H9 (cell line): ENCODE measurements around the gene LRRK1. TPM values are rescaled to one million over a fixed set of nuclear protein-coding genes. Genes with fewer than 3 reads are reported as not detected.

ENCODE experiments used
- DNase-seq: peaks from one replicate; pipeline ENCODE4 v3.0.0-alpha.2; 2017
- H2AFZ ChIP-seq: one replicate; pipeline ENCODE4 v1.6.1; 2013; ENCODE audit warnings: mild to moderate bottlenecking, low read length, control low read depth, moderate library complexity
- H2AK5ac ChIP-seq: 2 replicates; pipeline ENCODE4 v1.6.1; 2013; ENCODE audit warnings: low read length, control low read depth, mixed read lengths; ENCODE audit not compliant: insufficient read length
- H2BK120ac ChIP-seq: one replicate; pipeline ENCODE4 v1.6.1; 2013; ENCODE audit warnings: low read depth, mild to moderate bottlenecking, low read length, control low read depth, inconsistent platforms; ENCODE audit not compliant: poor library complexity, severe bottlenecking
- H2BK12ac ChIP-seq: 2 replicates; pipeline ENCODE4 v1.6.1; 2013; ENCODE audit warnings: low read length, control low read depth, mixed read lengths, low read depth; ENCODE audit not compliant: insufficient read length
- H2BK15ac ChIP-seq: 2 replicates; pipeline ENCODE4 v1.6.1; 2013; ENCODE audit warnings: low read depth, low read length, control low read depth
- H2BK20ac ChIP-seq: one replicate; pipeline ENCODE4 v1.6.1; 2013; ENCODE audit warnings: low read depth, mild to moderate bottlenecking, low read length, control low read depth, inconsistent platforms; ENCODE audit not compliant: poor library complexity, severe bottlenecking
- H2BK5ac ChIP-seq: 2 replicates; pipeline ENCODE4 v1.6.1; 2013; ENCODE audit warnings: low read length, control low read depth, mixed read lengths; ENCODE audit not compliant: insufficient read length
- H3K14ac ChIP-seq: 2 replicates; pipeline ENCODE4 v1.6.1; 2013; ENCODE audit warnings: low read length, control low read depth; ENCODE audit not compliant: insufficient read depth
- H3K18ac ChIP-seq: 2 replicates; pipeline ENCODE4 v1.6.1; 2013; ENCODE audit warnings: low read depth, mild to moderate bottlenecking, mixed read lengths, low read length, control low read depth; ENCODE audit not compliant: insufficient read length
- H3K23ac ChIP-seq: 2 replicates; pipeline ENCODE4 v1.6.1; 2013; ENCODE audit warnings: low read length, control low read depth, mixed read lengths, low read depth; ENCODE audit not compliant: insufficient read length
- H3K23me2 ChIP-seq: 2 replicates; pipeline ENCODE4 v1.6.1; 2013; ENCODE audit warnings: low read depth, mild to moderate bottlenecking, mixed read lengths, low read length, control low read depth; ENCODE audit not compliant: insufficient read length, poor library complexity, severe bottlenecking
- H3K27ac ChIP-seq: 2 replicates; pipeline ENCODE4 v1.5.1; 2013; ENCODE audit warnings: low read length, control low read depth, mixed read lengths, low read depth; ENCODE audit not compliant: insufficient read length
- H3K27me3 ChIP-seq: 2 replicates; pipeline ENCODE4 v1.6.1; 2013; ENCODE audit warnings: low read length, control low read depth, inconsistent platforms; ENCODE audit not compliant: insufficient read depth
- H3K4ac ChIP-seq: 2 replicates; pipeline ENCODE4 v1.6.1; 2013; ENCODE audit warnings: low read depth, mild to moderate bottlenecking, control low read depth, inconsistent platforms, low read length, moderate library complexity
- H3K4me1 ChIP-seq: 2 replicates; pipeline ENCODE4 v1.6.1; 2013; ENCODE audit warnings: low read length, control low read depth, inconsistent platforms; ENCODE audit not compliant: insufficient read depth
- H3K4me2 ChIP-seq: 2 replicates; pipeline ENCODE4 v1.6.1; 2013; ENCODE audit warnings: low read length, control low read depth, mixed read lengths; ENCODE audit not compliant: insufficient read length, insufficient read depth
- H3K56ac ChIP-seq: 2 replicates; pipeline ENCODE4 v1.6.1; 2013; ENCODE audit warnings: low read depth, mild to moderate bottlenecking, mixed read lengths, low read length, control low read depth; ENCODE audit not compliant: insufficient read length
- H3K79me1 ChIP-seq: 2 replicates; pipeline ENCODE4 v1.6.1; 2013; ENCODE audit warnings: low read depth, mild to moderate bottlenecking, moderate library complexity, low read length, control low read depth, inconsistent platforms; ENCODE audit not compliant: insufficient read depth, poor library complexity, severe bottlenecking
- H3K79me2 ChIP-seq: 2 replicates; pipeline ENCODE4 v1.6.1; 2013; ENCODE audit warnings: low read length, control low read depth, inconsistent platforms; ENCODE audit not compliant: insufficient read depth
- H3K9ac ChIP-seq: 2 replicates; pipeline ENCODE4 v1.6.1; 2013; ENCODE audit warnings: low read length, control low read depth, mixed read lengths; ENCODE audit not compliant: insufficient read length; ENCODE audit errors: extremely low read depth
- H3K9me3 ChIP-seq: one replicate; pipeline ENCODE4 v1.6.1; 2013; ENCODE audit warnings: low read depth, low read length, inconsistent platforms; ENCODE audit not compliant: control insufficient read depth
- H3T11ph ChIP-seq: one replicate; pipeline ENCODE4 v1.6.1; 2013; ENCODE audit warnings: mild to moderate bottlenecking, low read length, control low read depth, inconsistent platforms
- H4K20me1 ChIP-seq: one replicate; pipeline ENCODE4 v1.6.1; 2013; ENCODE audit not compliant: control insufficient read depth, insufficient read length, insufficient read depth
- H4K5ac ChIP-seq: 2 replicates; pipeline ENCODE4 v1.6.1; 2013; ENCODE audit warnings: low read depth, mild to moderate bottlenecking, mixed read lengths, low read length, control low read depth; ENCODE audit not compliant: insufficient read length
- H4K8ac ChIP-seq: replicated peaks from 2 replicates; pipeline ENCODE4 v1.6.1; 2013; ENCODE audit warnings: low read length, control low read depth, mixed read lengths, low read depth; ENCODE audit not compliant: insufficient read length
- H4K91ac ChIP-seq: 2 replicates; pipeline ENCODE4 v1.6.1; 2013; ENCODE audit warnings: low read depth, mild to moderate bottlenecking, moderate library complexity, mixed read lengths, low read length, control low read depth; ENCODE audit not compliant: insufficient read length
- H3K27ac Mint-ChIP-seq, 3 experiments: 2 replicates in 2 of 3; 3 replicates in 1 of 3; pipeline ENCODE4 v1.8.0; 2020 to 2021; ENCODE audit warnings: mixed read lengths in 3 of 3, mild to moderate bottlenecking in 1 of 3, moderate library complexity in 1 of 3
- H3K27me3 Mint-ChIP-seq: 2 replicates; pipeline ENCODE4 v1.8.0; 2021; ENCODE audit warnings: low read depth, mild to moderate bottlenecking, moderate library complexity, mixed read lengths
- H3K36me3 Mint-ChIP-seq, 3 experiments: 2 replicates in 2 of 3; 3 replicates in 1 of 3; pipeline ENCODE4 v1.8.0; 2020 to 2021; ENCODE audit warnings: low read depth in 3 of 3, mixed read lengths in 3 of 3; ENCODE audit not compliant: insufficient read depth in 1 of 3
- H3K4me1 Mint-ChIP-seq, 2 experiments: 2 replicates each; pipeline ENCODE4 v1.8.0; 2020; ENCODE audit warnings: mixed read lengths in 2 of 2
- H3K4me3 Mint-ChIP-seq, 2 experiments: 2 replicates in 1 of 2; 3 replicates in 1 of 2; pipeline ENCODE4 v1.8.0; 2020 to 2021; ENCODE audit warnings: mild to moderate bottlenecking in 2 of 2, mixed read lengths in 2 of 2, moderate library complexity in 1 of 2
- H3K9me3 Mint-ChIP-seq, 2 experiments: 2 replicates in 1 of 2; 3 replicates in 1 of 2; pipeline ENCODE4 v1.8.0; 2020; ENCODE audit warnings: mild to moderate bottlenecking in 2 of 2, mixed read lengths in 2 of 2, moderate library complexity in 1 of 2
- CTCF ChIP-seq: fragments of 200-600 bp; sonication (generic); conservative IDR thresholded peaks from 3 replicates; pipeline ENCODE4 v1.8.0; 2021; ENCODE audit warnings: antibody characterized with exemption, mild to moderate bottlenecking
- WGBS: extraction: QIAGEN DNeasy Blood & Tissue Kit; methylation state at CpG from one replicate; pipeline ENCODE4 v1.1.7; 2013; ENCODE audit warnings: missing lambda C conversion rate, low lambda C conversion rate, mixed read lengths; ENCODE audit not compliant: insufficient read length; ENCODE audit errors: extremely low coverage; 5-methylcytosine and 5-hydroxymethylcytosine counted together
- total RNA-seq: library from RNA; stranded (reverse); gene quantifications from 2 replicates; pipeline ENCODE4 v1.2.1, GENCODE V29; 2021

Gene LRRK1
- total RNA-seq, 1 experiment from 2014 or later = 4.0 TPM

- H2BK15ac ChIP-seq = no peak overlapping the region
Observed at GRCh38 chr15:100952566-100952965, 33.4 kb downstream of the LRRK1 start.

More at GRCh38 chr15:100952566-100952965, 33.4 kb downstream of the LRRK1 start:
- Histone ChIP-seq H2BK20ac (no peak overlapping the region), H3K27ac (no peak overlapping the region), H2AK5ac (no peak overlapping the region), H4K8ac (no peak overlapping the region), H4K20me1 (no peaks in the 10 kb centered on the region), H3K23ac (no peak overlapping the region), H4K91ac (no peak overlapping the region), H3K4me2 (no peak overlapping the region), H3K56ac (no peak overlapping the region), H3K23me2 (no peaks in the 10 kb centered on the region), H3K9me3 (no peaks in the 10 kb centered on the region), H3K79me1 (no peaks in the 10 kb centered on the region), H3T11ph (no peak overlapping the region), H3K14ac (no peak overlapping the region), H3K4ac (no peak overlapping the region), H2BK12ac (no peak overlapping the region), H2BK120ac (no peak overlapping the region), H3K27me3 (no peaks in the 10 kb centered on the region), H3K79me2 (no peaks in the 10 kb centered on the region), H2AFZ (no peak overlapping the region), H2BK5ac (no peak overlapping the region), H3K4me1 (no peaks in the 10 kb centered on the region), H4K5ac (no peak overlapping the region), H3K9ac (no peak overlapping the region), H3K18ac (no peak overlapping the region)
- DNase-seq = no peak
- Mint-ChIP-seq H3K4me3 (no peak overlapping the region), H3K4me1 (peaks cover 9% of the 10 kb centered on the region in 2 experiments), H3K9me3 (no peaks in the 10 kb centered on the region; a peak in 1 of 5 replicates), H3K27ac (no peak overlapping the region; a peak in 1 of 7 replicates), H3K27me3 (0 out of 2 replicates have a peak, but pooled peaks cover 1% of the 10 kb centered on the region), H3K36me3 (no peaks in the 10 kb centered on the region)
- no peak for TF ChIP-seq CTCF
- WGBS = no CpG with 5 or more reads among the region's 3 CpGs
